Spinal cord (tissue), 10 donors: ENCODE results near the gene RPGRIP1. TPM values are rescaled to one million over a fixed set of nuclear protein-coding genes. Genes with fewer than 3 reads are reported as not detected.

Experiments used
- DNase-seq, 6 donors: peaks; one replicate each; pipeline versions ENCODE4 v3.0.0 to v3.0.0-alpha.2; 2013 to 2015; ENCODE audit warnings: low spot score in 6 of 6, low read depth in 4 of 6
- H3K27ac ChIP-seq: one replicate; pipeline ENCODE4 v1.5.1; 2013; ENCODE audit warnings: low read depth, low read length, control low read depth
- H3K27me3 ChIP-seq: one replicate; pipeline ENCODE4 v1.6.1; 2013; ENCODE audit warnings: low read length; ENCODE audit not compliant: control insufficient read depth, insufficient read depth
- H3K36me3 ChIP-seq: one replicate; pipeline ENCODE4 v1.6.1; 2013; ENCODE audit warnings: low read length; ENCODE audit not compliant: control insufficient read depth, insufficient read depth
- H3K4me1 ChIP-seq: one replicate; pipeline ENCODE4 v1.6.1; 2013; ENCODE audit warnings: low read length; ENCODE audit not compliant: control insufficient read depth, insufficient read depth
- H3K4me3 ChIP-seq: one replicate; pipeline ENCODE4 v1.5.1; 2013; ENCODE audit warnings: low read depth, low read length, control low read depth
- H3K9me3 ChIP-seq: one replicate; pipeline ENCODE4 v1.6.1; 2013; ENCODE audit warnings: low read length; ENCODE audit not compliant: control insufficient read depth, insufficient read depth
- WGBS: methylation state at CpG from one replicate; pipeline ENCODE4 v1.1.5; 2013; ENCODE audit warnings: missing lambda C conversion rate; ENCODE audit not compliant: insufficient coverage; 5-methylcytosine and 5-hydroxymethylcytosine counted together
- polyA plus RNA-seq, 2 donors: library from polyadenylated mRNA; unstranded; fragments of 120-200 nt; gene quantifications; one replicate each; pipeline ENCODE4 v1.2.1, GENCODE V29; 2013; ENCODE audit not compliant: insufficient read length in 2 of 2
- total RNA-seq, 2 donors: library from RNA; depleted of rRNA in 1 of 2; stranded (reverse); fragments of 120-200 nt in 1 of 2; fragments of >200 nt in 1 of 2; gene quantifications; one replicate each; pipeline versions ENCODE4 v1.2.3 to v1.2.4, GENCODE V29; 2013 to 2014
- donor health status: healthy.

RPGRIP1 gene
- total and polyA plus RNA-seq, 4 donors = 0.33 to 1.3 (median 0.64) TPM

DNA sequence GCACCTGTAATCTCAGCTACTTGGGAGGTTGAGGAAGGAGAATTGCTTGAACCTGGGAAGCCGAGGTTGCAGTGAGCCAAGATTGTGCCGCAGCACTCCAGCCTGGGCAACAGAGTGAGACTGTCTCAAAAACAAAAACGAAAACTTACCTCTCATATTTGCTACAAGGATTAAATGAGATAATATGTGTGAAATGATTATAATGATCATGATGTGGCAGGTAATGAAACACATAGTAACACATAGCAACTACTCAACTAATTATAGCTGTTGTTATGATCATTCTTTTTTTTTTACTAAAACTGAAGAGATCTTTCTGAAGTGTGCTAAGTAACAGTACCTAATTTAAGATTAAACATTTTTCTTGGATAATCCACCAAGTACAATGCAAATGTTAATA lies 30.1 kb downstream of the RPGRIP1 start:
- DNase-seq = no peak
- Histone ChIP-seq H3K36me3 (no peaks in the 10 kb centered on the region), H3K4me1 (peaks cover 4% of the 10 kb centered on the region), H3K9me3 (no peaks in the 10 kb centered on the region), H3K4me3 (no peak overlapping the region), H3K27me3 (no peaks in the 10 kb centered on the region), H3K27ac (no peak overlapping the region)
- WGBS = no CpG with 5 or more reads among the region's 3 CpGs

- 29% methylated on average over 1 of the region's 2 CpGs for WGBS
- no peak overlapping the region for H3K27ac ChIP-seq
- H3K36me3 ChIP-seq = no peaks in the 10 kb centered on the region
Observed at GRCh38 chr14:21311614-21312013, 31.7 kb downstream of the RPGRIP1 start.

GRCh38 chr14:21313512-21313911 lies 33.6 kb downstream of the RPGRIP1 start:
- Histone ChIP-seq H3K27ac (no peak overlapping the region), H3K27me3 (no peaks in the 10 kb centered on the region), H3K4me3 (no peak overlapping the region), H3K9me3 (no peaks in the 10 kb centered on the region), H3K36me3 (no peaks in the 10 kb centered on the region), H3K4me1 (peaks cover 4% of the 10 kb centered on the region)
- 97% methylated on average over 9 of the region's 12 CpGs for WGBS
- no peak for DNase-seq

More at GRCh38 chr14:21311614-21312013, 31.7 kb downstream of the RPGRIP1 start:
- DNase-seq = no peak
- no peak overlapping the region for H3K4me3 ChIP-seq
- H3K27me3 ChIP-seq = no peaks in the 10 kb centered on the region
- no peaks in the 10 kb centered on the region for H3K9me3 ChIP-seq
- H3K4me1 ChIP-seq = peaks cover 4% of the 10 kb centered on the region

DNA sequence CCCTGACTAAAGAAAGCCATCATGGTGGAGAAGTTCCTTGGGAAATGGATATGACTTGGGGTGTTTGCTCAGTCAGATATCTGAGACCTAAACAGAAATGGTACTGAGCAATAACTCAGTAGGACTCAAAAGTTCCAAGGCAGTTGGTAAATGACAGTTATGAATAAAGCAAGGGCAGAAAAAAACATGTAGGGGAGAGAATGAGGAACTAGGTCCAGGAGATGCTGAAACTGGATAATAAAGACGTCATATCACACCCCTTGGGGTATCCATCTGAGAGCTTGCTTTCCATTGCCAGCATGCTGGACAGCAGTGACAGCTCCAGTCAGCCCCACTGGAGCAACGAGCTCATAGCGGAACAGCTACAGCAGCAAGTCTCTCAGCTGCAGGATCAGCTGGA lies 37.5 kb downstream of the RPGRIP1 start:
- whole genome bisulfite sequencing = 65% methylated on average over 3 of the region's 3 CpGs
- no peaks in the 10 kb centered on the region for H3K36me3 ChIP-seq
- no peak for DNase-seq
- H3K27ac ChIP-seq = no peak overlapping the region
- no peaks in the 10 kb centered on the region for H3K9me3 ChIP-seq
- H3K4me3 ChIP-seq = no peak overlapping the region
- no peaks in the 10 kb centered on the region for H3K27me3 ChIP-seq
- no peaks in the 10 kb centered on the region for H3K4me1 ChIP-seq

DNA sequence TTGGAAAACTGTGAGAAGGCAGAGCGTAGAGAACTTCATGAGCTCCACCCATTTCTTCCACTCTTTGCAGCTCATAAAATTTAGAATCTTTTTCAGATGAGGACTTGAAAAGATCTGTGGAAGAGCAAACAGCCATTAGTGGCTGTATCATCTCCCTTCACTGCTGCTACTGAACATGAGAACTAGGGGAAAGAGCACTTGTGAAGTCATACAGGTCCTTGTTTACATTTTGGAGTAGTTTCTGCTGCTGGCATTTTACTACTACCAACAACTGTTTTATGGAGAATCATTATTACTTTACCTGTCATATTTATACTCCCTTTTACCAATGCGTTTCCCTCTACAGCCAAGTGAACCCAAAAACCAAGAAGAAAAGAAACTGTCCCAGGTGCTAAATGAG lies 41.0 kb downstream of the RPGRIP1 start:
- Histone ChIP-seq H3K4me3 (no peak overlapping the region), H3K9me3 (no peaks in the 10 kb centered on the region), H3K27me3 (no peaks in the 10 kb centered on the region), H3K27ac (no peak overlapping the region), H3K36me3 (no peaks in the 10 kb centered on the region), H3K4me1 (no peaks in the 10 kb centered on the region)
- WGBS = 100% methylated on average over 1 of the region's 2 CpGs
- no peak for DNase-seq

DNA sequence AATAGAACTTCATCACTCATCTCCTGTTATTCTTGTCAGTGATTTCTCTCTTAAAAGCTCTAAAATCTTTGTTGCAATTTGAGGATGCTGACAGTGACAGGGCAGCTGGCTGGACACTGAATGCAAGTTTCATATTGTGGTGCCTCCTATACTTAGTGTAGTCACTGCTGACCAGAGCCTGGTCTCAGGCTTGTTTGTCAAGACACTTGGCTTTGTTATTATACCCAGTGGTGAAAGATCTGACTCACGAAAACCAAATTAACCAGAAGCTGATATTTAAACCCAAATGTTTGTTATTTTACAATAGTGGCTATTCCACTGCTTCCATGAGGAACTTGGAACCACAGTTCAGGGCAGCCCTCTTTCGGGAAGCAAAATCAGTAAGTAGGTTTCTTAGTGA lies 42.8 kb downstream of the RPGRIP1 start:
- no peaks in the 10 kb centered on the region for H3K4me1 ChIP-seq
- 100% methylated on average over 1 of the region's 2 CpGs for WGBS
- H3K9me3 ChIP-seq = no peaks in the 10 kb centered on the region
- no peak overlapping the region for H3K27ac ChIP-seq
- DNase-seq = no peak
- H3K27me3 ChIP-seq = no peaks in the 10 kb centered on the region
- H3K4me3 ChIP-seq = no peak overlapping the region
- no peaks in the 10 kb centered on the region for H3K36me3 ChIP-seq

DNA sequence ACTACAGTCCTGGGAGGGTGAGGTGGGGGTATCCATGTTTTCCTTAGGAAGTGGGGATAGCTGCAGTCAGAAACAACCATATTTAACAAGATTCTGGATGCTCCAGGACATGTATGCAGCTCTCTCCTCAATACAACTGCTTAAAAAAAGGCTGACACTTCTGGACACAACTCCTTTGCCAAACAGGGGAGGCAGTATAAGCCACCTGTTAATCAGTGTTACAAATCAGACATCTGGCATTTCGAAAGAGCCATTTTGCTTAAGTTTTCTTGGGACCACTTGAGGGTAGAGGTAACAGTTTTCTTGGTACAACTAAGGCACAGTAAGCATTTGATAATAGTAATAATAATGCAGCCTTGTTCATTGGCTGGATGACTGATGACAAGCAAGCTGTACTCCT lies 47.1 kb downstream of the RPGRIP1 start:
- H3K4me1 ChIP-seq = no peaks in the 10 kb centered on the region
- no CpG with 5 or more reads among the region's 1 CpG for WGBS
- no peaks in the 10 kb centered on the region for H3K36me3 ChIP-seq
- H3K4me3 ChIP-seq = no peak overlapping the region
- DNase-seq = no peak
- H3K27me3 ChIP-seq = no peaks in the 10 kb centered on the region
- H3K9me3 ChIP-seq = no peaks in the 10 kb centered on the region
- no peak overlapping the region for H3K27ac ChIP-seq

Other genes starting within 250 kb of the RPGRIP1 start
- gene TPPP2, start 249.9 kb upstream of the RPGRIP1 start, total RNA-seq = under 1 TPM in 1 of 2 donors, not detected in 1; 0.44 TPM
- under 1 TPM; 0.59 to 0.71 TPM for gene TPPP2, start 249.9 kb upstream of the RPGRIP1 start, polyA plus RNA-seq
- gene RNASE13, start 245.3 kb upstream of the RPGRIP1 start, total RNA-seq = not detected
- not detected for gene RNASE13, start 245.3 kb upstream of the RPGRIP1 start, polyA plus RNA-seq
- not detected for gene RNASE7, start 237.7 kb upstream of the RPGRIP1 start, total RNA-seq
- gene RNASE7, start 237.7 kb upstream of the RPGRIP1 start, polyA plus RNA-seq = under 1 TPM in 1 of 2 donors, not detected in 1; 0.12 TPM
- gene RNASE8, start 222.3 kb upstream of the RPGRIP1 start, total RNA-seq = not detected
- gene RNASE8, start 222.3 kb upstream of the RPGRIP1 start, polyA plus RNA-seq = not detected
- gene ARHGEF40, start 209.8 kb upstream of the RPGRIP1 start, total RNA-seq = 10 to 100 TPM; 37.9 to 71.0 TPM
- 10 to 100 TPM; 83.1 to 98.9 TPM for gene ARHGEF40, start 209.8 kb upstream of the RPGRIP1 start, polyA plus RNA-seq
- gene ZNF219, start 181.4 kb upstream of the RPGRIP1 start, total RNA-seq = 10 to 100 TPM in 1 of 2 donors, 1 to 10 TPM in 1; 4.7 to 16.3 TPM
- gene ZNF219, start 181.4 kb upstream of the RPGRIP1 start, polyA plus RNA-seq = 10 to 100 TPM; 39.1 to 48.8 TPM
- gene TMEM253, start 179.0 kb upstream of the RPGRIP1 start, total RNA-seq = under 1 TPM; 0.50 to 0.72 TPM
- gene TMEM253, start 179.0 kb upstream of the RPGRIP1 start, polyA plus RNA-seq = 1 to 10 TPM in 1 of 2 donors, under 1 TPM in 1; 0.43 to 1.7 TPM
- gene OR5AU1, start 124.0 kb upstream of the RPGRIP1 start, total RNA-seq = not detected
- gene OR5AU1, start 124.0 kb upstream of the RPGRIP1 start, polyA plus RNA-seq = under 1 TPM; 0.05 to 0.11 TPM
- gene HNRNPC, start 10.6 kb upstream of the RPGRIP1 start, total RNA-seq = 100 to 1,000 TPM; 497 to 536 TPM
- 100 to 1,000 TPM; 492 to 522 TPM for gene HNRNPC, start 10.6 kb upstream of the RPGRIP1 start, polyA plus RNA-seq
- gene SUPT16H, start 103.9 kb downstream of the RPGRIP1 start, total RNA-seq = 10 to 100 TPM; 75.0 to 88.8 TPM
- gene SUPT16H, start 103.9 kb downstream of the RPGRIP1 start, polyA plus RNA-seq = 10 to 100 TPM; 88.8 to 98.0 TPM
- 10 to 100 TPM; 63.9 to 85.6 TPM for gene CHD8, start 176.0 kb downstream of the RPGRIP1 start, total RNA-seq
- 10 to 100 TPM; 79.5 to 84.0 TPM for gene CHD8, start 176.0 kb downstream of the RPGRIP1 start, polyA plus RNA-seq
- gene RAB2B, start 196.9 kb downstream of the RPGRIP1 start, total RNA-seq = 10 to 100 TPM; 36.9 to 49.3 TPM
- 10 to 100 TPM; 41.9 to 42.3 TPM for gene RAB2B, start 196.9 kb downstream of the RPGRIP1 start, polyA plus RNA-seq
- 10 to 100 TPM; 25.9 to 39.1 TPM for gene TOX4, start 197.1 kb downstream of the RPGRIP1 start, total RNA-seq
- 10 to 100 TPM; 55.0 to 59.9 TPM for gene TOX4, start 197.1 kb downstream of the RPGRIP1 start, polyA plus RNA-seq
- gene METTL3, start 231.3 kb downstream of the RPGRIP1 start, total RNA-seq = 10 to 100 TPM; 64.9 to 79.0 TPM
- gene METTL3, start 231.3 kb downstream of the RPGRIP1 start, polyA plus RNA-seq = 10 to 100 TPM; 75.3 to 78.1 TPM
- gene SALL2, start 246.3 kb downstream of the RPGRIP1 start, total RNA-seq = 10 to 100 TPM; 36.9 to 47.0 TPM
- 100 to 1,000 TPM; 121 to 158 TPM for gene SALL2, start 246.3 kb downstream of the RPGRIP1 start, polyA plus RNA-seq